ENCODE data around the gene CCT8.
"Not testable (repeated sequence)": the region's sequence is repeated elsewhere in the genome, so short reads cannot be mapped to it uniquely, and the experiment has no call there.

CCT8 gene

GRCh38 chr21:29017639-29018237, 55.7 kb downstream of the CCT8 start:
- peak; percentile 64 for DNase-seq

GRCh38 chr21:29011236-29011635, 62.2 kb downstream of the CCT8 start:
- not testable (repeated sequence) for DNase-seq

- no peak for DNase-seq
These were observed 65.1 kb downstream of the CCT8 start for GRCh38 chr21:29008367-29008766.

GRCh38 chr21:29007810-29008209, 65.6 kb downstream of the CCT8 start:
- no peak for DNase-seq

- no peak for DNase-seq
These were observed 66.3 kb downstream of the CCT8 start for GRCh38 chr21:29007135-29007534.
